T-helper 1 cell (primary cell): ENCODE measurements around the gene RFXANK.
A peak's percentile ranks its signal among the peaks of the same experiment; 100 is the strongest.
"Not testable (repeated sequence)": the region's sequence is repeated elsewhere in the genome, so short reads cannot be mapped to it uniquely, and the experiment has no call there.

Source experiments
- DNase-seq, 5 donors: peaks; one replicate each; pipeline ENCODE4 v3.0.0-alpha.2; 2012 to 2020
- total RNA-seq, 4 donors: gene quantifications; one replicate each; lab custom pipeline; 2026; lab: John Stamatoyannopoulos, UW

Gene RFXANK
- total RNA-seq: 20.4 to 30.0 (median 26.3) reads per million in 4 donors

- peak; percentile 97 to 99 (median 98) for DNase-seq
These were observed at the start of gene RFXANK, which contains the start of gene BORCS8 for GRCh38 chr19:19192078-19192882. Gene RFXANK, plus strand, starts transcription at chr19:19192258. Its CDS starts 1,689 bp downstream, at chr19:19193947. Gene BORCS8, minus strand, starts transcription at chr19:19192152. Its CDS starts 35 bp downstream, at chr19:19192117.

DNA sequence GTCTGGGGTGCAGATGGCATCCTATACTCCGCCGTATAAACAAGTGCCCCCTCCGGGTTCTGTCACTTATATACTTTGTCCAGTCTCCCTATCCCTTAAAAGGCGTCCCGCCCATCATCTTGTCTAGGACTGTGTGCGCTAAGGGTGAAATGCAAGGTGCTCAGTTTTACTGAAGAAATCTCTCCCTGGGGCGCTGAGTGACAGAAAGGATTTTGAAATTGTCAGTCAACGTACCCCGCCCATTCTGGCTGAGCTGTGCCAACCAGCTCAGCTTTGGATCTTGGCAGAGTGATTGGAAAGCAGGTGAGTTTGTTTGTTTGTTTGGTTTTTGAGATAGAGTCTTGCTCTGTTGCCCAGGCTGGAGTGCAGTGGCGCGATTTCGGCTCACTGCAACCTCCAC, 49.7 kb upstream of the RFXANK start:
- no peak for DNase-seq

- no peak for DNase-seq
These were observed 46.8 kb upstream of the RFXANK start for GRCh38 chr19:19145281-19145680.

DNA sequence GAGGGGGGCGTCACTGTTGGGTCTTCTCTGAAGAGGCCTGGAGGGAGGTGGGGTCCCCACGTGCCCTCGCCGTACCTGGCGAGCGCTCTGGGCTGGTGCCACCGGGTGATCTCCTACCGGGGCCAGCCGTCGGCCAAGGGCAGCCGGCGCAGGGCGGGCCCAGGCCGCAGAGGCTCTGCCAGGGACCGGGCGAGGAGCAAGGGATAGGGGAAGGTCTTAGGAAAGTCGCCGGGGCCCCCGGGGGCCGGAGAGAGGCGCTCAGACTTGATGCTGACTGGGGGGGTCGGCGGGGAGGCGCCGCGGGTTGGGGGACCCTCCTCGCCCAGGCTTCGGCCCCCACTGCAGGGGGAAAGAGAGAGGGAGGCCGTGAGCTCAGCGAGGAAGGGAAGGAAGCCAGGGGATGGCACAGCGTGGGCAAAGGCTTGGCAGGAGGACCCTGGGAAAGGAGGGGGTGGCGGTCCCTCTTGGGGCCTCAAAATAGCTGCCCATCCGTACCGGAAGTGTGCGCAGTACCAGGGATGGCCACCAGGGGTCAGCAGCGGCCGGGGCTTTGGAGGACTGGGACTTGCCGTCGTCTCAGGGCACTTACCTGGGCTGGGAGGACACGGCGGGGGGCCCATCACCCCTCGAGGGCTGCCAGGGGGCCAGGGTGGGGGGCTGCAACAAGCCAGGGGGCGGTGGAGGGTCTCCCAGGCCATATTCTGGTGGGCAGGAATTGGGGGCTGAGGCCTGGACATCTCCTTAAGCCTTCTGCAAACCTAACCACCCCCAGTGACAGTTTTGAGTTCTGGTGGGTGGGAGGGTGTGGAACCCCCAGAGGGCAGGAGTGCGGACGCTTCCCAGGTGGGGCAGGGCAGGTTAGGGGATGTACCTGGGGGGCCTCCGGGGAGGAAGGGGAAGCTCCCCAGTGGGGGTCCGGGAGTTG, 46.1 kb upstream of the RFXANK start:
- peak; percentile 56 to 82 (median 76) for DNase-seq

GRCh38 chr19:19146865-19147264, 45.2 kb upstream of the RFXANK start:
- DNase-seq: no peak

- no peak for DNase-seq
These were observed 44.7 kb upstream of the RFXANK start for GRCh38 chr19:19147344-19147743.

- DNase-seq: not testable (repeated sequence)
These were observed 43.6 kb upstream of the RFXANK start for GRCh38 chr19:19148504-19148903.

DNA sequence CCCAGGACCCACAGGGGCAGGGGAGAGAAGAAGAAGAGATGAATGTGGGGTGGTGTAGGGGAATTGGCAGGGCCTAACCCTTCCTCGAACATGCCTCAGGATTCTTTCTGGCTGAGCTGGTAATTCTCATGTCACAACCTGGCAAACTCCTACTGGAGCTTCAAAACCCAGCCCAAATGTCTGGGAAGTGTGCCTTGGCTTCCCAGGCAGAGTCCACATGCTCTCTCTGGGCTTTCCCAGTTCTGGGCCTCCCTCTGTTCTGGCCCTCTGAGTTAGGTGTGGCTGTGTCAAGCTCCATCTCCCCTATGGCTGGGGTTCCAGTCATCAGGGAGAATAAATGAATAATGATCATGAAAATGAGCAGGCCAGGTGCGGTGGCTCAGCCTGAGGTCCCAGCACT, 42.6 kb upstream of the RFXANK start:
- DNase-seq: no peak

- DNase-seq: no peak
These were observed 40.6 kb upstream of the RFXANK start for GRCh38 chr19:19151418-19151817.

- no peak for DNase-seq
These were observed 39.2 kb upstream of the RFXANK start for GRCh38 chr19:19152668-19153384.

GRCh38 chr19:19154768-19155494, 37.1 kb upstream of the RFXANK start:
- DNase-seq: no peak

- DNase-seq: no peak
These were observed 36.4 kb upstream of the RFXANK start for GRCh38 chr19:19155495-19156219.

GRCh38 chr19:19157808-19158207, 34.2 kb upstream of the RFXANK start:
- no peak for DNase-seq

DNA sequence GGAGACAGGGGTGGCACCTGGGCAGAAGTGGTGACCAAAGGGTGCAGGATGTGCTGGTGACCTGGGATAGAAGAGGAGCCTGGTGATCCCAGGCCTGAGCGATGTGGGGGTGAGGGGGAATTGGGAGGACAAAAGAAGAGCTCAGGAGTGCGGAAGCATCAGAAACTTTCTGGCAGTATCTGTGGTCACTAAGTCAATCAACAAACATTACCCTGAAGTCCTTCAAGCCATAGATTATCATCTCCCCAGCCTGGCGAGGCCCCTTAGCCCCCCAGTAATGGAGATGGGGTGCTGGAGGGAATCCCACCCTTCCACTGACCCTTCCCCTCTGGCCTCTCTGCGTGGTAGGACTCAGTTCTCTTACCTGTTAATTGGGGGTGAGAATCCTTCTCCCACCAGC, 32.5 kb upstream of the RFXANK start:
- no peak for DNase-seq

GRCh38 chr19:19160461-19161035, 31.5 kb upstream of the RFXANK start:
- DNase-seq: no peak

GRCh38 chr19:19162495-19162894, 29.6 kb upstream of the RFXANK start:
- no peak for DNase-seq

- DNase-seq: no peak
These were observed 26.7 kb upstream of the RFXANK start for GRCh38 chr19:19165396-19165795.

GRCh38 chr19:19167612-19168011, 24.4 kb upstream of the RFXANK start:
- no peak for DNase-seq

GRCh38 chr19:19169236-19170052, 22.6 kb upstream of the RFXANK start:
- no peak for DNase-seq
